Nephron progenitor cell (in vitro differentiated cells): ENCODE data around the gene PRR23E.
A peak's percentile ranks its signal among the peaks of the same experiment; 100 is the strongest.

Experiments
- DNase-seq: peaks from one replicate; pipeline ENCODE4 v3.0.0; 2021
- H3K27ac Mint-ChIP-seq: 2 replicates; pipeline ENCODE4 v1.8.0; 2021; ENCODE audit warnings: mild to moderate bottlenecking, moderate library complexity, mixed read lengths
- H3K27me3 Mint-ChIP-seq: 2 replicates; pipeline ENCODE4 v1.8.0; 2021; ENCODE audit warnings: mild to moderate bottlenecking, low read depth, mixed read lengths; ENCODE audit not compliant: poor library complexity
- H3K36me3 Mint-ChIP-seq: 2 replicates; pipeline ENCODE4 v1.8.0; 2021; ENCODE audit warnings: low read depth, mixed read lengths
- H3K4me1 Mint-ChIP-seq: 2 replicates; pipeline ENCODE4 v1.8.0; 2021; ENCODE audit warnings: mixed read lengths
- H3K4me3 Mint-ChIP-seq: 2 replicates; pipeline ENCODE4 v1.8.0; 2021; ENCODE audit warnings: mild to moderate bottlenecking, moderate library complexity, mixed read lengths
- H3K9me3 Mint-ChIP-seq: 2 replicates; pipeline ENCODE4 v1.8.0; 2021; ENCODE audit warnings: mild to moderate bottlenecking, moderate library complexity, mixed read lengths
- CTCF ChIP-seq: fragments of 200-600 bp; sonication (generic); IDR thresholded peaks from 2 replicates; pipeline ENCODE4 v1.5.0; 2021; ENCODE audit warnings: antibody characterized with exemption

PRR23E gene

GRCh38 chr3:127192576-127193232 lies at the start of gene PRR23E:
Gene PRR23E (plus strand): TSS chr3:127193131. CDS start chr3:127196686, 3,555 bp downstream.
- DNase-seq, result no peak
- Mint-ChIP-seq H3K27me3 (peaks cover 18% of the 10 kb centered on the region), H3K9me3 (peaks cover 16% of the 10 kb centered on the region), H3K4me1 (no peaks in the 10 kb centered on the region), H3K4me3 (no peak within 1 kb of the TSS), H3K36me3 (no peaks in the 10 kb centered on the region), H3K27ac (peak within 1 kb of the TSS; percentile 39)
- TF ChIP-seq CTCF, result no peak

GRCh38 chr3:127143172-127143571 lies 49.8 kb upstream of the PRR23E start:
- no peaks in the 10 kb centered on the region for H3K9me3 Mint-ChIP-seq
- TF ChIP-seq CTCF, result no peak
- H3K27me3 Mint-ChIP-seq, result peaks cover 15% of the 10 kb centered on the region
- no peaks in the 10 kb centered on the region for H3K36me3 Mint-ChIP-seq
- H3K27ac Mint-ChIP-seq, result no peak overlapping the region
- H3K4me1 Mint-ChIP-seq, result no peaks in the 10 kb centered on the region
- DNase-seq, result no peak
- no peak overlapping the region for H3K4me3 Mint-ChIP-seq

- TF ChIP-seq CTCF, result no peak
- Mint-ChIP-seq H3K9me3 (no peaks in the 10 kb centered on the region), H3K27ac (no peak overlapping the region), H3K4me3 (no peak overlapping the region), H3K4me1 (no peaks in the 10 kb centered on the region), H3K36me3 (no peaks in the 10 kb centered on the region), H3K27me3 (peaks cover 10% of the 10 kb centered on the region)
- no peak for DNase-seq
Observed at GRCh38 chr3:127144631-127145030, 48.3 kb upstream of the PRR23E start.

GRCh38 chr3:127145266-127145665 lies 47.7 kb upstream of the PRR23E start:
- peaks cover 10% of the 10 kb centered on the region for H3K27me3 Mint-ChIP-seq
- no peak for DNase-seq

GRCh38 chr3:127147291-127147885 lies 45.5 kb upstream of the PRR23E start:
- peaks cover 10% of the 10 kb centered on the region for H3K27me3 Mint-ChIP-seq
- no peaks in the 10 kb centered on the region for H3K36me3 Mint-ChIP-seq
- TF ChIP-seq CTCF, result no peak
- no peak for DNase-seq
- H3K27ac Mint-ChIP-seq, result no peak overlapping the region
- no peaks in the 10 kb centered on the region for H3K9me3 Mint-ChIP-seq
- no peaks in the 10 kb centered on the region for H3K4me1 Mint-ChIP-seq
- H3K4me3 Mint-ChIP-seq, result no peak overlapping the region

More at GRCh38 chr3:127145266-127145665, 47.7 kb upstream of the PRR23E start:
- H3K4me3 Mint-ChIP-seq, result no peak overlapping the region
- H3K27ac Mint-ChIP-seq, result no peak overlapping the region
- H3K9me3 Mint-ChIP-seq, result no peaks in the 10 kb centered on the region
- no peak for TF ChIP-seq CTCF
- no peaks in the 10 kb centered on the region for H3K36me3 Mint-ChIP-seq
- H3K4me1 Mint-ChIP-seq, result no peaks in the 10 kb centered on the region
